GM21423 (cell line): ENCODE results near the gene NXPE1.
"Not testable (repeated sequence)": the region's sequence is repeated elsewhere in the genome, so short reads cannot be mapped to it uniquely, and the experiment has no call there.

Experiments
- ATAC-seq: cut with Tn5 transposase; IDR thresholded peaks from one replicate; pipeline ENCODE4 v1.9.1; 2021; ENCODE audit warnings: mild to moderate bottlenecking, moderate library complexity; ENCODE audit not compliant: unreplicated experiment

NXPE1 gene

DNA sequence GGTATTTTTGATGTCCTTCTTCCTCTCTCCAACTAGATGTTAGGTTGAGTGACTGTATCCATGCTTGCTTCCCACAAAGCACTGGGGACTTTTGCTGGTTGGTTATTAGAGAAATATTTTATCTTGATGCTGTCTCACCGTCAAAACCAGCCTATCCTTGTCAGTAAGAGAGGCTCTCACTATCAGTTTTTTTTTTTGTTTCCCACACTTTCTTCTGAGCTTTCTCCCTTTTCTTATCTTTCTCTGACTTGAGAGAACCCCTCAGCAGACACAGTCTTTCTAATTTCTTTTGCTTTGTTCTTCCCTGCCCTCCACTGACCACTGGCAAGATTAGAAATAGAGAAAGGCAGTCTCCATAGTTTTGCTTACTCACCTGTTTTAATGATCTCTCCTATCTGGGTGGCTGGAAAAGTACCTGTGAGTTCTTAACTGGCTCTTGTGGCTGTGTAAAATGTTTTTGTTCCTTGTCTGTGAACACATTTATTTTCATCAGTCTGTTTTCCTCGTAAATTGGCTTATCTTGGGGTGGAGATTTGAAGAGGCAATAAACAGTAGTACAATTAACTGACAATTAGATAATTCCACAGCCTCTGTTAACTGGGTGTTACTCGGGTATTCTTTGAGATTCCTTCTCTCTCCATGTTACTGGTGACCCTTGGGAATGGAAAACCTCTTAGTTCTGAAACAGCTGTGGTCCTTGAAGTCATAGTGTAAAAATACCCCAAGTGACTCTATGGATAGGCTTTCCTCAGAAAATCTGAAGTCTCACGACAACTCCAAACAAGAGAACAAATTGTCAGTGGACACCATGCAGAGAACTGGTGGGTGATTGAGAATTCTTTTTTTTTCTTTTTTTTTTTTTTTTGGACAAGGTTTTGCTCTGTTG lies at the start of gene NXPE1:
Gene NXPE1 (minus strand): TSS at position 457 of the 886 bp plus-strand sequence. CDS start 8,680 bp downstream, outside the sequence.
- ATAC-seq = no peak

- ATAC-seq = no peak
These were observed 49.7 kb upstream of the NXPE1 start for GRCh38 chr11:114609429-114609828.

GRCh38 chr11:114608605-114609004 lies 48.9 kb upstream of the NXPE1 start:
- not testable (repeated sequence) for ATAC-seq

DNA sequence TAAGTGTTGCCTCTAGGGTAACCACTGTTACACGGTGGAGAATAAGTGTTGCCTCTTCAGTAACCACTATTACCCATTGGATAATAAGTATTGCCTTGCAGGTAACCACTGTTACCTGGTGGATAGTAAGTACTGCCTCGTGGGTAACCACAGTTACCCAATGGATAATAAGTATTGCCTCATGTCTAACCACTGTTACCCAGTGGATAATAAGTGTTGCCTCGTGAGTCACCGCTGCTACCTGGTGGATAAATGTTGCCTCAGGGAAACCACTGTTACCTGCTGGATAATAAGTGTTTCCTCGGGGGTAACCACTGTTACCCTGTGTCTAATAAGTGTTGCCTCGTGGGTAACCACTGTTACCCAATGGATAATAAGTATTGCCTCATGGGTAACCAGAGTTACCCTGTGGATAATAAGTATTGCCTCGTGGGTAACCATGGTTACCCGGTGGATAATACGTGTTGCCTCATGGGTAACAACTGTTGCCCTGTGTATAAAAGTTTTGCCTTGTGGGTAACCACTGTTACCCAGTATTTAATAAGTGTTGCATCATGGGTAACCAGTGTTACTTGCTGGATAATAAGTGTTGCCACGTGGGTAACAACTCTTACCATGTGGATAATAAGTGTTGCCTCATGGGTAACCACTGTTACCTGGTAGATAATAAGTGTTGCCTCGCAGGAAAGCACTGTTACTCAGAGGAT lies 48.2 kb upstream of the NXPE1 start:
- peak; percentile 27 for ATAC-seq

GRCh38 chr11:114606802-114607075 lies 47.1 kb upstream of the NXPE1 start:
- ATAC-seq = not testable (repeated sequence)

DNA sequence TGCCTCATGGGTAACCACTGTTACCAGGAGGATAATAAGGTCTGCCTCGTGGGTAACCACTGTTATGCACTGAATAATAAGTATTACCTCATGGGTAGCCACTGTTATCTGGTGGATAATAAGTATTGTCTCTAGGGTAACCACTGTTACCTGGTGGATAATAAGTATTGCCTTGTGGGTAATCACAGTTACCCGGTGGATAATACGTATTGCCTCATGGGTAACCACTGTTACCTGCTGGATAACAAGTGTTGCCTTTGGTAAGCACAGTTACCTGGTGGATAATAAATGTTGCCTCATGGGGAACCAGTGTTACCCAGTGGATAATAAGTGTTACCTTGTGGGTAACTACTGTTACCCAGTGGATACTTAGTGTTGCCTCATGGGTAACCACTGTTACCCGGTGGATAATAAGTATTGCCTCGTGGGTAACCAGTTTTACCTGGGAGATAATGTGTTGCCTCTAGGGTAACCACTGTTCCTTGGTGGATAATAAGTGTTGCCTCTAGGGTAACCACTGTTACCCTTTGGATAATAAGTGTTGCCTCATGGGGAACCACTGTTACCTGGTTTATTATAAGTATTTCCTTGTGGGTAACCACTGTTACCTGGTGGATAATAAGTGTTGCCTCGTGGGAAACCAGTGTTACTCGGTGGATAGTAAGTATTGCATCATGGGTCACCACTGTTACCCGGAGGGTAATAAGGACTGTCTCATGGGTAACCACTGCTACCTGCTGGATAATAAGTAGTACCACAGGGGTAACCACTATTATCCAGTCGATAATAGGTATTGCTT lies 46.5 kb upstream of the NXPE1 start:
- no peak for ATAC-seq

DNA sequence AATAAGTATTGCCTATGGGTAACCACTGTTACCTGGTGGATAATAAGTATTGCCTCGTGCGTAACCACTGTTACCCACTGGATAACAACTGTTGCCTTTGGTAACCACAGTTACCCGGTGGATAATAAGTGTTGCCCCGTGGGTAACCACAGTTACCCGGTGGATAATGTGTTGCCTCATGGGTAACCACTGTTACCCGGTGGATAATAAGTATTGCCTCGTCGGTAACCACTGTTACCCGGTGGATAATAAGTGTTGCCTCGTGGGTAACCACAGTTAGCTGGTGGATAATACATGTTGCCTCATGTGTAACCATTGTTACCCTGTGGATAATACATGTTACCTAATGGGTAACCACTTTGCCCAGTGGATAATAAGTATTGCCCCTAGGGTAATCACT lies 45.7 kb upstream of the NXPE1 start:
- no peak for ATAC-seq

- no peak for ATAC-seq
These were observed 45.2 kb upstream of the NXPE1 start for GRCh38 chr11:114604886-114605285.

- no peak for ATAC-seq
These were observed 44.6 kb upstream of the NXPE1 start for GRCh38 chr11:114604179-114604813.

DNA sequence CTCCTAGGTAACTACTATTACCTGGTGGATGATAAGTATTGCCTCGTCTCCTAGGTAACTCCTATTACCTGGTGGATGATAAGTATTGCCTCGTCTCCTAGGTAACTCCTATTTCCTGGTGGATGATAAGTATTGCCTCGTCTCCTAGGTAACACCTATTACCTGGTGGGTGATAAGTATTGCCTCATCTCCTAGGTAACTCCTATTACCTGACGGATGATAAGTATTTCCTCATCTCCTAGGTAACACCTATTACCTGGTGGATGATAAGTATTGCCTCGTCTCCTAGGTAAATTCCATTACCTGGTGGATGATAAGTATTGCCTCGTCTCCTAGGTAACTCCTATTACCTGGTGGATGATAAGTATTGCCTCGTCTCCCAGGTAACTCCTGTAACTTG lies 43.5 kb upstream of the NXPE1 start:
- not testable (repeated sequence) for ATAC-seq

DNA sequence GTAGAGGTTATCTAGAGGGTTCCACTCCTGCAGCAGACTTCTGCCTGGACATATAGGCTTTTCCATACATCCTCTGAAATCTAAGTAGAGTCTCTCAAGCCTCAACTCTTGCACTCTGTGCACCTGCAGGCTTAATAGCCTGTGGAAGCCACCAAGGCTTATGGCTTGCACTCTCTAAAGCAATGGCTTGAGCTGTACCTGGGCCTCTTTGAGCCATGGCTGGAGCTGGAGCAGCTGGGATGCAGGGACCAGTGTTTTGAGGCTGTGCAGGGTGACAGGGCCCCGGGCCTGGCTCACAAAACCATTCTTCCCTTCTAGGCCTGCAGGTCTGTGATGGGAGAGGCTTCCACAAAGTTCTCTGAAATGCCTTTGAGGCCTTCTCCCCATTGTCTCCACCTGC lies 38.8 kb upstream of the NXPE1 start:
- ATAC-seq = no peak

- ATAC-seq = no peak
These were observed 36.7 kb upstream of the NXPE1 start for GRCh38 chr11:114596175-114596919.

DNA sequence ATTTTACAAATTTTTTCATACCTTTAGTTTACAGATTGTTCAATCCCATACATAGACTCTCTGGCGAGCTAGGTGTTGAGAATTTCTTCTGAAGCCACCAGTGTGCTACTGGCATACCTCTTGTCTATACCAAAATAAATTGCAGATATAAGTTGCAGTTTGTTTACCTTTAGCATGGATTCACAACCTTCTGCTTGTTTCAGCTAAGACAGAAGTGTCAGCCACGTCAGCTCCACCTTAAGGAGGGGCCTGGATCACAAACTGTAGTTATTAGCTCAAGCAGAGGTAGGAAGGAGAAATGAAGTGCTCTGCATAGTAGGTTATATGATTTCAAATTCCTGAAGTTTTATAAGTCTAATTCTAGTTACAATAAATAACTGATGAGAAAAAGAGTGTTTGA lies 35.9 kb upstream of the NXPE1 start, which contains the start of gene NXPE4:
Gene NXPE4 (minus strand): TSS at position 216 of the 400 bp plus-strand sequence. CDS start 1,027 bp downstream, outside the sequence.
- no peak for ATAC-seq

GRCh38 chr11:114594703-114595102 lies 35.0 kb upstream of the NXPE1 start:
- ATAC-seq = no peak

DNA sequence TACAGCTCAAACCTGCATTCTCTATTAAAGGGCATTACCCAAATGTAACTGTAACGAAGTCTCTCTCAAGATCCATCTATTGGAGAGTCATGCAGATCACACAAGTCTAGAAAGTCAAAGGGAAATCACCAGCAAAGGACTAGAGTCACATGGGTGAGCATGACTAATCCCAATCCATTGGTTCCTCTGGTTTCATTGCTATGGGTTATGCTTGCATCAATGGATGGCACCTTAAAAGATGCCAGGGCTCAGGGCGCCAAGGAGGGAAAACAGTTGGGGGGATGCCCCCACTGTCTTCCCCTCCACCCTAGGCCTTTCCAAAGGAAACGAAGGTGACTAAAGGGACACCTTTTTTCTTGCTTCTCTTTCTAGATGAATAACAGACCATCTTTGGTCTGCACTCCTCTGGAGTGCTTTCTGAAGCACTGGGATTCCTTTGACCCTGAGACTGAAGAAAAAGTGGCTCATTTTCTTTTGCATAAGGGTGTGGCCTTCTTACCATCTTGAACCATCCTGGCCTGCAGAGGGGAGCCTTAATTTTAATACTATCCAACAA lies 27.8 kb upstream of the NXPE1 start:
- ATAC-seq = no peak

- ATAC-seq = no peak
These were observed 27.1 kb upstream of the NXPE1 start for GRCh38 chr11:114586797-114587196.

- ATAC-seq = no peak
These were observed 12.0 kb upstream of the NXPE1 start for GRCh38 chr11:114571712-114572111.

- ATAC-seq = no peak
These were observed 10.1 kb upstream of the NXPE1 start for GRCh38 chr11:114569801-114570200.

GRCh38 chr11:114566276-114566675 lies 6.6 kb upstream of the NXPE1 start:
- no peak for ATAC-seq

GRCh38 chr11:114564831-114565230 lies 5.2 kb upstream of the NXPE1 start:
- ATAC-seq = no peak
